ENCODE measurements around the gene MAB21L4.

DNA sequence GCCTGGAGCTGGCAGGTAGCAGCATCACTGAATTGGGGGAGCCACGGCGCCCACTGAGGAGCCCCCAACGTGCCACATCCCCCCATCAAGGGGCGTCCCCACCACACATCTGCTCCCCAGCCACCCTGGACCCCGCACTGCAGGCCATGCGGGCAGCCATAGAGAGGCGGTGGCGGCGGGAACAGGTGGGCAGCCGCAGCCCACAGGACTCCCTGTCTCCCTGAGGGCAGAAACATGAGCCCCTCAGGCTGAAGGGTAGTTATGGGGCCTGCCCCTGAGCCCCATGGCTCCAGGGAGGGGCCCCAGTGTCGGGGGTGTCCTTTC, 36.7 kb upstream of the MAB21L4 start:
- TF ChIP-seq, protein P1, sequence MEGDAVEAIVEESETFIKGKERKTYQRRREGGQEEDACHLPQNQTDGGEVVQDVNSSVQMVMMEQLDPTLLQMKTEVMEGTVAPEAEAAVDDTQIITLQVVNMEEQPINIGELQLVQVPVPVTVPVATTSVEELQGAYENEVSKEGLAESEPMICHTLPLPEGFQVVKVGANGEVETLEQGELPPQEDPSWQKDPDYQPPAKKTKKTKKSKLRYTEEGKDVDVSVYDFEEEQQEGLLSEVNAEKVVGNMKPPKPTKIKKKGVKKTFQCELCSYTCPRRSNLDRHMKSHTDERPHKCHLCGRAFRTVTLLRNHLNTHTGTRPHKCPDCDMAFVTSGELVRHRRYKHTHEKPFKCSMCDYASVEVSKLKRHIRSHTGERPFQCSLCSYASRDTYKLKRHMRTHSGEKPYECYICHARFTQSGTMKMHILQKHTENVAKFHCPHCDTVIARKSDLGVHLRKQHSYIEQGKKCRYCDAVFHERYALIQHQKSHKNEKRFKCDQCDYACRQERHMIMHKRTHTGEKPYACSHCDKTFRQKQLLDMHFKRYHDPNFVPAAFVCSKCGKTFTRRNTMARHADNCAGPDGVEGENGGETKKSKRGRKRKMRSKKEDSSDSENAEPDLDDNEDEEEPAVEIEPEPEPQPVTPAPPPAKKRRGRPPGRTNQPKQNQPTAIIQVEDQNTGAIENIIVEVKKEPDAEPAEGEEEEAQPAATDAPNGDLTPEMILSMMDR (IDR thresholded peaks at IDR 0.05): no peak
- TF ChIP-seq POLR2A (IDR thresholded peaks at IDR 0.05): no peak
